Measurements from ENCODE around the gene NDRG4.

The NDRG4 gene

DNA sequence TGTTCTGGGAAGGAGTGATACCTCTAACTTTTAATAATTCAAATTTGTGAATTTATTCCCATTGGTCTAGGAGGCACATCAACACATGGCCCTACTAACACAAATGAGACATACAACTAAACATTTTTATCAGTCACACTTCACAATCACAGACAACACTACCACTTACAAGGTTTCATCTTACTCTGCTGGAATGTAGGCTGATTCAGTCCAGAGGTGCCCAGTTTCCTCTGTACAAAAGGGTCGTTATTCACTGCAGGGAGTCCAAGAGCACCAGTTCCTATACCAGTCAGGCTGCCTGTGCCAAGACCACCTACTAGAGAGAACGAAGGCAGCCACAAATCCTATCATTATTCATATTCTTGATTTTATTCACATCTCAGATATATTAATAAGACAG lies 56.7 kb downstream of the NDRG4 start:
- TF ChIP-seq EZH2phosphoT487 (IDR thresholded peaks at IDR 0.05; ENCODE audit: borderline replicate concordance) (no peak), CTCF (conservative IDR thresholded peaks at IDR 0.05; ENCODE audit: low read length) (no peak)
- Histone ChIP-seq H3K4me1 (ENCODE audit: insufficient read depth, low read length, poor library complexity, severe bottlenecking) (no peaks in the 10 kb centered on the region), H3K27me3 (ENCODE audit: insufficient read depth, low read length, poor library complexity, severe bottlenecking) (no peaks in the 10 kb centered on the region), H3K36me3 (ENCODE audit: insufficient read depth, low read length) (peaks cover 100% of the 10 kb centered on the region), H3K79me2 (ENCODE audit: insufficient read depth, low read length) (peaks cover 20% of the 10 kb centered on the region), H3K9me2 (replicated peaks; ENCODE audit: low read depth, low read length) (no peaks in the 10 kb centered on the region), H2AFZ (ENCODE audit: low read length) (no peak overlapping the region), H3K9ac (ENCODE audit: low read depth, low read length, poor library complexity, severe bottlenecking) (no peak overlapping the region), H3K4me3 (ENCODE audit: low read length, poor library complexity, severe bottlenecking) (no peak overlapping the region), H3F3A (ENCODE audit: low read depth) (no peaks in the 10 kb centered on the region), H3K9me3 (ENCODE audit: insufficient read depth, low read depth, low read length) (no peaks in the 10 kb centered on the region), H4K20me1 (ENCODE audit: insufficient read depth, low read length, poor library complexity, severe bottlenecking) (peaks cover 20% of the 10 kb centered on the region), H3K4me2 (ENCODE audit: low read depth, low read length, poor library complexity, severe bottlenecking) (no peak overlapping the region)
